BE2C (cell line): Measurements from ENCODE around the gene ERI2. TPM values are rescaled to one million over a fixed set of nuclear protein-coding genes. Genes with fewer than 3 reads are reported as not detected.

Experiments
- DNase-seq: peaks from one replicate; pipeline ENCODE4 v3.0.0-alpha.2; 2020
- H3K27me3 ChIP-seq: fragments of 250-450 bp; sonication (Bioruptor Pico); 2 replicates; pipeline ENCODE4 v1.5.1; 2020; ENCODE audit warnings: mild to moderate bottlenecking
- H3K36me3 ChIP-seq: fragments of 250-450 bp; sonication (Bioruptor Pico); 2 replicates; pipeline ENCODE4 v1.5.1; 2020; ENCODE audit warnings: mild to moderate bottlenecking
- H3K4me1 ChIP-seq: fragments of 250-450 bp; sonication (Bioruptor Pico); 2 replicates; pipeline ENCODE4 v1.5.1; 2020
- H3K4me3 ChIP-seq: 2 replicates; pipeline ENCODE4 v1.5.1; 2011; ENCODE audit warnings: low read depth, low read length
- H3K9me3 ChIP-seq: fragments of 250-450 bp; sonication (Bioruptor Pico); 2 replicates; pipeline ENCODE4 v1.5.1; 2020
- CTCF ChIP-seq: IDR thresholded peaks from 2 replicates; pipeline ENCODE4 v1.5.1; 2012; ENCODE audit warnings: mild to moderate bottlenecking, low read depth, low read length
- polyA plus RNA-seq: library from polyadenylated mRNA; unstranded; fragments of >200 nt; gene quantifications from one replicate; pipeline ENCODE4 v1.2.1, GENCODE V29; 2012; ENCODE audit warnings: low read depth, missing spikeins; ENCODE audit not compliant: insufficient read length, insufficient read depth

ERI2 gene
- polyA plus RNA-seq: 10.5 TPM

GRCh38 chr16:20806168-20807050, at the start of gene ERI2, which contains the start of gene REXO5:
TSS of gene ERI2 (minus strand) at chr16:20806472. CDS start at chr16:20806430, 42 bp downstream.
TSS of gene REXO5 (plus strand) at chr16:20806527. CDS start at chr16:20806954, 427 bp downstream.
- peak; percentile 95 for DNase-seq
- peak within 1 kb of the TSS; percentile 91 for H3K4me3 ChIP-seq
- peak; percentile 61 for TF ChIP-seq CTCF
- no peaks in the 10 kb centered on the region for H3K27me3 ChIP-seq
- H3K9me3 ChIP-seq: no peaks in the 10 kb centered on the region
- H3K36me3 ChIP-seq: no peaks in the 10 kb centered on the region
- no peaks in the 10 kb centered on the region for H3K4me1 ChIP-seq

- no peak for TF ChIP-seq CTCF
- Histone ChIP-seq H3K4me3 (no peak overlapping the region), H3K9me3 (no peaks in the 10 kb centered on the region), H3K4me1 (no peaks in the 10 kb centered on the region; the same call in 1 of the 2 replicates), H3K36me3 (0 out of 2 replicates have a peak, but pooled peaks cover 4% of the 10 kb centered on the region), H3K27me3 (no peaks in the 10 kb centered on the region)
- DNase-seq: no peak
Observed at GRCh38 chr16:20854963-20855362, 48.7 kb upstream of the ERI2 start.

GRCh38 chr16:20853981-20854620, 47.8 kb upstream of the ERI2 start:
- H3K4me1 ChIP-seq: no peaks in the 10 kb centered on the region; the same call in 1 of the 2 replicates
- H3K9me3 ChIP-seq: no peaks in the 10 kb centered on the region
- no peak for TF ChIP-seq CTCF
- H3K36me3 ChIP-seq: no peaks in the 10 kb centered on the region
- no peaks in the 10 kb centered on the region for H3K27me3 ChIP-seq
- no peak overlapping the region for H3K4me3 ChIP-seq
- DNase-seq: no peak

GRCh38 chr16:20853143-20853542, 46.9 kb upstream of the ERI2 start:
- no peak for TF ChIP-seq CTCF
- no peak for DNase-seq
- Histone ChIP-seq H3K36me3 (no peaks in the 10 kb centered on the region), H3K9me3 (no peaks in the 10 kb centered on the region), H3K4me1 (no peaks in the 10 kb centered on the region; the same call in 1 of the 2 replicates), H3K27me3 (no peaks in the 10 kb centered on the region), H3K4me3 (no peak overlapping the region)

- Histone ChIP-seq H3K36me3 (no peaks in the 10 kb centered on the region; the same call in 1 of the 2 replicates), H3K27me3 (no peaks in the 10 kb centered on the region), H3K4me1 (no peaks in the 10 kb centered on the region; the same call in 1 of the 2 replicates), H3K9me3 (no peaks in the 10 kb centered on the region), H3K4me3 (no peak overlapping the region)
- TF ChIP-seq CTCF: no peak
- DNase-seq: no peak
Observed at GRCh38 chr16:20851601-20852000, 45.3 kb upstream of the ERI2 start.
